Gastroesophageal sphincter (tissue), 4 donors: ENCODE results near the gene OR2K2. TPM values are rescaled to one million over a fixed set of nuclear protein-coding genes. Genes with fewer than 3 reads are reported as not detected.

Experiments
- ATAC-seq: fragments of 150-250 bp; one replicate; pipeline ENCODE4 v1.9.1; 2016; ENCODE audit warnings: mild to moderate bottlenecking, moderate library complexity
- H3K27ac ChIP-seq, 4 donors: fragments of 200-600 bp; sonication (generic) in 3 of 4; 1 replicate in 3 of 4; 2 replicates in 1 of 4; pipeline ENCODE4 v1.5.1; 2016 to 2019
- H3K27me3 ChIP-seq: fragments of 200-600 bp; sonication (generic); one replicate; pipeline ENCODE4 v1.5.1; 2019
- H3K36me3 ChIP-seq, 2 donors: fragments of 200-600 bp; sonication (generic); one replicate each; pipeline ENCODE4 v1.5.1; 2019; ENCODE audit warnings: control low read depth in 1 of 2
- H3K4me1 ChIP-seq, 3 donors: fragments of 200-600 bp; sonication (generic); 1 replicate in 2 of 3; 2 replicates in 1 of 3; pipeline ENCODE4 v1.5.1; 2016 to 2019; ENCODE audit warnings: control low read depth in 2 of 3
- H3K4me3 ChIP-seq, 2 donors: fragments of 200-600 bp; sonication (generic); one replicate each; pipeline ENCODE4 v1.5.1; 2019; ENCODE audit warnings: mild to moderate bottlenecking in 1 of 2, moderate library complexity in 1 of 2
- H3K9me3 ChIP-seq, 3 donors: fragments of 200-600 bp; sonication (generic); one replicate each; pipeline ENCODE4 v1.5.1; 2017 to 2019; ENCODE audit warnings: control low read depth in 2 of 3
- EP300 ChIP-seq: sonication (generic); formaldehyde crosslinking; IDR thresholded peaks from one replicate; pipeline ENCODE4 v1.6.1; 2017; ENCODE audit warnings: antibody characterized with exemption, mild to moderate bottlenecking
- POLR2A ChIP-seq, 2 donors: fragments of 450-650 bp; IDR thresholded peaks; one replicate each; pipeline ENCODE4 v1.6.1; 2017; ENCODE audit warnings: antibody characterized with exemption in 2 of 2, mild to moderate bottlenecking in 2 of 2, moderate library complexity in 1 of 2
- POLR2AphosphoS5 ChIP-seq: sonication (generic); formaldehyde crosslinking; IDR thresholded peaks from one replicate; pipeline ENCODE4 v1.6.1; 2017; ENCODE audit warnings: antibody characterized with exemption
- WGBS, 2 donors: methylation state at CpG; one replicate each; pipeline ENCODE4 v1.1.5; 2018; ENCODE audit warnings: low coverage in 1 of 2; 5-methylcytosine and 5-hydroxymethylcytosine counted together
- total RNA-seq, 4 donors: library from RNA; depleted of rRNA; stranded (reverse); fragments of >200 nt; gene quantifications; one replicate each; pipeline ENCODE4 v1.1.0, GENCODE V29; 2016
- TF ChIP-seq, protein P1 (sequence below), 4 experiments: fragments of 200-600 bp in 2 of 4; fragments of 450-650 bp in 2 of 4; sonication (generic) in 1 of 4; IDR thresholded peaks; one replicate each; pipeline ENCODE4 v1.5.1; 2017 to 2019; ENCODE audit warnings: antibody characterized with exemption in 4 of 4, mild to moderate bottlenecking in 2 of 4, moderate library complexity in 2 of 4

The OR2K2 gene, protein sequence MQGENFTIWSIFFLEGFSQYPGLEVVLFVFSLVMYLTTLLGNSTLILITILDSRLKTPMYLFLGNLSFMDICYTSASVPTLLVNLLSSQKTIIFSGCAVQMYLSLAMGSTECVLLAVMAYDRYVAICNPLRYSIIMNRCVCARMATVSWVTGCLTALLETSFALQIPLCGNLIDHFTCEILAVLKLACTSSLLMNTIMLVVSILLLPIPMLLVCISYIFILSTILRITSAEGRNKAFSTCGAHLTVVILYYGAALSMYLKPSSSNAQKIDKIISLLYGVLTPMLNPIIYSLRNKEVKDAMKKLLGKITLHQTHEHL
- not detected for total RNA-seq

DNA sequence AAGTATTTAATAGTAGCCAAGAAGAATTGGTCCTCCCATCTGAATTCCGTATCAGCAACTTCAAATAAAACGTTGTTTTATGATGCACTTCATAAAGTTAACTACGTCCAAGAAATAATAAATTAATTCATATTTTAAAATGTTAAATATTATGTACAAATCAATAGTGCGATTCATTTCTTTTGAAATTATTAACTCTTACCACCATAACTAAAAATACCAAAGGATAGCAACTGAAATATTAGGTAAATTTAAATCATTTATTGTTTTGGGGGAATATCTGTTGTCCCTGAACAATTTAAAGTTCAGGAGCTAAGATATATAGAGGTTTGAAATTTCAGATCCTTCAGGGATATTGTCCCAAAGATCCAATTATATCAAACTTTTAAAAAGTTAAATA, at the start of gene OR2K2:
Gene OR2K2, minus strand, starts transcription at position 101 of the 400 bp plus-strand sequence. CDS start 1,791 bp downstream, outside the sequence.
- TF ChIP-seq POLR2A (IDR thresholded peaks at IDR 0.05) = no peak
- TF ChIP-seq, protein P1, sequence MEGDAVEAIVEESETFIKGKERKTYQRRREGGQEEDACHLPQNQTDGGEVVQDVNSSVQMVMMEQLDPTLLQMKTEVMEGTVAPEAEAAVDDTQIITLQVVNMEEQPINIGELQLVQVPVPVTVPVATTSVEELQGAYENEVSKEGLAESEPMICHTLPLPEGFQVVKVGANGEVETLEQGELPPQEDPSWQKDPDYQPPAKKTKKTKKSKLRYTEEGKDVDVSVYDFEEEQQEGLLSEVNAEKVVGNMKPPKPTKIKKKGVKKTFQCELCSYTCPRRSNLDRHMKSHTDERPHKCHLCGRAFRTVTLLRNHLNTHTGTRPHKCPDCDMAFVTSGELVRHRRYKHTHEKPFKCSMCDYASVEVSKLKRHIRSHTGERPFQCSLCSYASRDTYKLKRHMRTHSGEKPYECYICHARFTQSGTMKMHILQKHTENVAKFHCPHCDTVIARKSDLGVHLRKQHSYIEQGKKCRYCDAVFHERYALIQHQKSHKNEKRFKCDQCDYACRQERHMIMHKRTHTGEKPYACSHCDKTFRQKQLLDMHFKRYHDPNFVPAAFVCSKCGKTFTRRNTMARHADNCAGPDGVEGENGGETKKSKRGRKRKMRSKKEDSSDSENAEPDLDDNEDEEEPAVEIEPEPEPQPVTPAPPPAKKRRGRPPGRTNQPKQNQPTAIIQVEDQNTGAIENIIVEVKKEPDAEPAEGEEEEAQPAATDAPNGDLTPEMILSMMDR (IDR thresholded peaks at IDR 0.05) = no peak
- no peak for TF ChIP-seq EP300
- TF ChIP-seq POLR2AphosphoS5 = no peak
- Histone ChIP-seq H3K27ac (no peak within 1 kb of the TSS), H3K4me1 (no peaks in the 10 kb centered on the region), H3K9me3 (no peaks in the 10 kb centered on the region), H3K4me3 (no peak within 1 kb of the TSS), H3K27me3 (peaks cover 8% of the 10 kb centered on the region), H3K36me3 (no peaks in the 10 kb centered on the region)
- WGBS, 2 donors = 75 to 83% methylated on average over 4 of the region's 4 CpGs
- no peak for ATAC-seq

DNA sequence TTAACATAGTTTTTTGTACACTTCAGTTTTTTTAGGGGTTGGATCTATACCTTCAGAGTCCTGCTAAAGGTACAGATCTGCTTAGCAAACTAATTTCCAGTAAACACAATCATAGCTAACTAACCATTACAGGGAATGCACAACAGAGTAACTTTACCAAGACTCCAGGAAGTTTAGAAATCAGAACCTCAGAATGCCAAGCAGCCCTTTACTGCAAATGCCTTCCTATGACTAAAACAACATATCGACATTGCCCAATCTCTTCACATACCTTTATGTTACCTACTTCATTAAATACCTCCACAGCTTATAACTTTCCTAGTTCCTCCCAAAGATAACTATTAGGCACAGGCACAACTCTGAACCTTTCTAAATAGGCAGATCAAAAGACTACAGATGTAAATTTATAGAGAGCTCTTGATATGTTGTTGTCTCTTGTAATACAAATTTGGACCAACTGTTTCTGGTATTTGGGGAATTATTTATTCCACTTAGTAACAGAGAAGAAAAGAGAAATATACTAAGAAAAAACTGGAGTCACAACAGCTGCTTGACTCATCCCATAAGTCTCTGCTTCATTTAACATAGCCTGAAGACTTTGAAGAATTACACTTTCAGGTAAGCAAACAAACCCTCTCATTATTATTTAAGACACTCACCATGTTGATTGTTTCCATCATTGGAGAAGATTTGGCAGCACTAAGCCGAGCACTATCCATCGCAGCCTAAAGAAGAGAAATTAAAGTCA, 46.0 kb upstream of the OR2K2 start:
- ATAC-seq = no peak
- Histone ChIP-seq H3K27ac (no peak overlapping the region), H3K9me3 (no peaks in the 10 kb centered on the region), H3K27me3 (no peaks in the 10 kb centered on the region), H3K36me3 (peaks cover 14 to 95% of the 10 kb centered on the region in 2 donors), H3K4me3 (no peak overlapping the region), H3K4me1 (no peaks in the 10 kb centered on the region)
- TF ChIP-seq POLR2A (IDR thresholded peaks at IDR 0.05) = no peak
- TF ChIP-seq EP300 = no peak
- TF ChIP-seq, protein P1 (IDR thresholded peaks at IDR 0.05) = no peak
- TF ChIP-seq POLR2AphosphoS5 = no peak
- 86 to 100% methylated on average over 3 of the region's 3 CpGs for WGBS, 2 donors

DNA sequence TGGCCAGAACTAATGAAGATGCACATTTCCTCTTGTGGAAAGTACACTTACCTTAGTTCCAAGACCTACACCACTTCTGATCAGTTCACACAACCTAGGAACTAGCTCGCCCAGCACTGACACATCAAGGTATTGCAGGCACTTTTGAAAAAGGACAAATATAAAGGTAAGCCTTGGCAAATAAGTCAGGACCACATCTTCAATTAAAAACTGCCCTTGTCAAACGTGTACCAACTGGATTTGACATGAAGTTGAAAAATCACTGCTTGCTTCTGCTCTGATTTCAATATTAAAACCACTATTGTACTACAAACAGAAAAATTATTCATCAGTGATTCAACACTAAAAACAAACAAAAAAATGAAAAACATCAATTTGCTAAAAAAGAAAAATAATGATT, 45.0 kb upstream of the OR2K2 start:
- ATAC-seq = no peak
- TF ChIP-seq EP300 (no peak), POLR2AphosphoS5 (no peak), POLR2A (IDR thresholded peaks at IDR 0.05) (no peak)
- TF ChIP-seq, protein P1 (IDR thresholded peaks at IDR 0.05) = no peak
- Histone ChIP-seq H3K4me3 (no peak overlapping the region), H3K36me3 (peaks cover 16 to 95% of the 10 kb centered on the region in 2 donors), H3K4me1 (no peaks in the 10 kb centered on the region), H3K27me3 (no peaks in the 10 kb centered on the region), H3K9me3 (no peaks in the 10 kb centered on the region), H3K27ac (no peak overlapping the region)
- WGBS, 2 donors = 71 to 88% methylated on average over 2 of the region's 2 CpGs

DNA sequence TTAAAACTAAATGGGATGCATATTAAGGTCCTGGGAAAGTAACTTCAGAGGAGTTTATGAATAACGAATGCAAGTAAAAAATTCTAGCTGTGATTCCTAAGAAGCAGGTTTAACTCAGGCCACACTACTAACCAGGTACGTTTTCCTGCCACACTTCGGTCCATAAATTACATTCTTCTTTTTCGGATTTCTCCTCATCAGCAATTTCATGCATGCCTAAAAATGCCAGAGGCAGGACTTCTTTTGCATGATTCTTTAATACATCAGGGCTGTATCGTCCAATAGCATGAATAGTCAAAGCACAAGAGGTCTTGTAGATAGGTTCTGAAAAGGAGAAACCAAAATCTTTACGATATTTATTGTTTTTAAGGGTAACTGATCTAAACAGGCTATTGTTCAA, 42.3 kb upstream of the OR2K2 start:
- WGBS, 2 donors = 87 to 88% methylated on average over 6 of the region's 6 CpGs
- Histone ChIP-seq H3K27me3 (no peaks in the 10 kb centered on the region), H3K4me3 (no peak overlapping the region), H3K4me1 (no peaks in the 10 kb centered on the region), H3K9me3 (no peaks in the 10 kb centered on the region), H3K36me3 (peaks cover 16 to 96% of the 10 kb centered on the region in 2 donors), H3K27ac (no peak overlapping the region)
- TF ChIP-seq, protein P1 (IDR thresholded peaks at IDR 0.05) = no peak
- TF ChIP-seq POLR2A (IDR thresholded peaks at IDR 0.05) (no peak), EP300 (no peak), POLR2AphosphoS5 (no peak)
- no peak for ATAC-seq
